ENCODE results near the gene STUM.

The STUM gene

DNA sequence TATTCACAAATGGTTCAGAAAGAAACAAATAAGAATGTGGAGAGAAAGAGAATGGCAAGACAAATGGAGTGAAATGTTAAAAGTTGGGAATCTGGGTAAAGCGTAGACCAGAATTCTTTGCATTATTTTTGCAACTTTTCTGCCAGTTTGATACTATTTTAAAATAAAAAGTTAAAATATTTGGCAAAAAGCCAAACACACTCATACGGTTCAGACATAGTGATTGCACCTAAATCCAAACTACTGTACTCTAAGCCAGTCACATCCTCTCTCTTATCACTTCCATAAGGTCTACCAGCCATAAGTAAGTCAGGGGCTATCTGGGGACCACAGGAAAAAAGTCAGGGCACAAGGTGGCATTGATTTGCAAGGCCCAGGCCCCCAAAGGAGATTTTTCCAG is 14.4 kb downstream of the STUM start:
- DNase-seq (ENCODE audit: low spot score), result no peak

DNA sequence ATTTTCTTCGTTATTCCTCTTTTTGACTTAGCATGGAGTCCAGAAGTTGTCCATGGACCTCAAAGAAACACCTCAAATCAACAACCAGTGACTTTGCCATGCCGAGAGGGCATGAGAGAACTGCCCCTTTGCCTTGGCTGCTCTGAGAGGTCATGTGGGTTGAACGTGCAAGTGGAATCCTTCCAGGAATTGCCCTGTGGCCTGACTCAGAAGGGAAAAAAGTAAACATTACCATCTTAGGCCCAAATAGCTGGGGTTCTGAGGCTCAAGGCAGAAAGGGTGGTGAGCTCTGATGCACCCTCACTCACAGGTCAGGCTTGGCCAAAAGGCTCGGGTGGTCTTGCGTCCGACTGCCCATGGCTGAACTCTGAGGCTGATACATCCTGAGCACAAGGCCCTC is 15.1 kb downstream of the STUM start:
- DNase-seq (ENCODE audit: low spot score), result no peak

DNA sequence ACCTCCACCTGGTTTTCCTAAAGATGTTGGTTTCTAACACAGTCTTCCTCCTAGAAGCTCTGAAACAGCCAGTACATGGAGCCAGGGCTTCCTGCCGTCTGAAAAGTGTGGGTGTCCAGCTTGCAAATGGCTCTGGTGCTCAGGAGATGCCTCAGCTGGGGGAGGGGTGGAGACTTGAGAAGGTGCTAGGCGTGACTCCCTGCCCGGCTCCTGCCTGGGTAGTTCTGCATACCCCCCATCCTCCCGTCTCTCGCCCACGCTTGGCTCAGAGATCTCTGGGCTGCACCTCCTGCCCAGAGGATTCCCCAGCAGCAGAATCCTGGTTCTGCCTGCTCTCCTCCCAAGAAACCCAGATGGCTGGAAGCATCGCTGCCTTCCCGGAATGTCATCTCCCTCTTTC is 16.9 kb downstream of the STUM start:
- no peak for DNase-seq (ENCODE audit: low spot score)

DNA sequence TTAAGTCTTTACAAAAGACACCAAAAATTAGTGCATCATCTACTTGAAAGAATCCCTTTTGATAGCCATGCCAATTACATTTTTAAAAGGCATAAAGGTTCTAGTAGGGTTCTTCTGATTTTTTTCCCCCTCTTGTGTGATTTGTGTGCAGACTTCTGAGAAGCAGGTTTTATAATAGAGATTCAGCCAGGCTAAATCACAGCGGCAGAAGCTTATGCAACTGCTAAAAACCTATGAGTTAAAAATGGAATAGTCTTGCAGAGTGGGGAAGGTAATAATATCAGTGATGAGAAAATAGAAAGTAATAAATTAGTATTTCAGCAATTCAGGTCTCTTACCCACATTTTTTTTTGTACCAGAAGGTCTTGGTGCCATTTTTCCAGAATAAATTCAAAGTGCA is 17.7 kb downstream of the STUM start:
- DNase-seq (ENCODE audit: low spot score), result no peak

DNA sequence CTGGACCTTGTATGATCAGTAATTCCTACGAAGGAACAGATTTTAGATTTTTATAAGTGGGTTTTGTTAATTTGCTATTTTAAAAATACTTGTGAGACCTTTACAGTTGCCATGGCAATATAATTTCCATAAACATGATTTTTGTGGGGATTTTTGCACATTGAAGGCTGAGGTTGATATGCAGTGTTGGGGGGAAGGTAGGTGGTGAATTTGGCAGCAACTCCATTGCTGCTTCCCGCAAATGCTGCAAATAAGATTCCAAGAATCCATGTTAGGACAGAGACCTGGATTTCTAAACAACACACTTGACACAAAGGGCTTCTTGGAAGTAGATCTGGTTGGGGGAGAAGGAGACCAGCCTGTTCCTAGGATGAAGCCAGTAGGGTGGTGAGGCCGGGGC is 18.2 kb downstream of the STUM start:
- no peak for DNase-seq (ENCODE audit: low spot score)

DNA sequence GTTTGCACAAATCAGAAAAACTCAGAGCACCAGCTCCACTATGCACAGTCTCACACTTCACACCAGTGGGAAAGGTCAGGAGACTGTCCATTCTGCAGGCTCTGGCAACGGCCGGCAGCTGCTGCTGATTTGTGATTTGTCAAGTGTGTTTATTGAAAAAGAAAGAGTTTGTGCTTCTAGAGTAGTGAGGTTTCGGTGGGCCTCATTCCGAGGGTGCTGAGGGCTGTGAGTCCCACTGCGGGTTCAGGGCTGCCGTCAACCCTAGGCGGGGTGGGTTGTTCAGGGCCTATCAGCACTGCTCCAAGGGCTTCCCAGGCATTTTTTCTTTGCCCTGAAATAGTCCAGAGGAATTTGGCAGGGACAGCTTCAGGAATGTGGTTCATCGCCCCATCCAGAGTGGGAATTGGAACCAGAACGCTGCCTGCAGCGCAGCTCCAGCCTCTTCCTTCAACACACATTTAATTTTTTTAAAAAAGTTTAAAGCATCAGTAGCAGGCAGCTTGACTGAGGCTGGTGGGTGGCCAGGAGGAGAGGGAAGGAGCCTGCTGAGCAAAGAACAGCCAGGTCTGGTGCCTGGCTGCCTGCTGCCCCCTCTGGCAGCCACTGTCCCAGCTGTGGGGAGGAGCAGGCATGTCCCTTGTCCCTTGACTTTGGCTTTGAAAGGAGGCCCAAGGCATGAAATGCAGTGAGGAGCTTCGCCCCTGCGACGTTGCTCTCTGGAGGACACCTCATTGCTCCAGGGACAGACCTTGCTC is 19.7 kb downstream of the STUM start:
- DNase-seq (ENCODE audit: low spot score), result no peak

DNA sequence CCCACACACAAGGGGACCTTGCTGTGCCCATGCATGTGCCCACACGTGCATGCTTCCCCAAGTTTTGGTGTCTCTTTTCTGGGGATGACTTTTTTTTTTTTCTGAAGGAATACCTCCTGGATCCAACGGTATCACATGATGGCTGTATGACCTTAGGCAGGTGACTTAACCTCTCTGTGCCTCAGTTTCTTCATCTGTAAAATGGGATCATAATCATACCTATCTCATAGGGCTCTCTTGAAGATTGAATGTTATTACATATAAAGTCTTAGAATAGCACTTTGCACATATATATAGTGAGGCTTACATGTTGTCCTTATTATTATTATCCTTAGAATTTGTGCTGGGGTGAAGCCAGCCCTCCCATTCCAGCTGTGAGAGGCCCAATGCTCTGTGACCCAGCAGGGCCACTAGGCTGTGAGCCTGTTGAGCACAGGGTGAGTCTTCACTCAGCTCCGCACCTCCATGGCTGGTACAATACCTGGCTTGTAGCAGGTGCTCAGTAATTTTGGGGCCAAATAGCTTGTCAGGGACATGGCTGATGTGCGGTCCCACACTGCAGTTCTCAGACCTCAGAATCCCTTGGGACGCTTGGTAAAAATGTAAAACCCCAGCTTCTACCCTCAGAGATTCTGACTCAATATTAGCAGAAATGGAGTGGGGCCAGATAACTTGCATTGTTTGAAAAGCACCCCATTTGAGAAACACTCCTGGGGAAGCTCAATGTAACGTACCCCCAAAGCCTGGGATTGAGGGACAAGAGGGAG is 20.6 kb downstream of the STUM start:
- DNase-seq (ENCODE audit: low spot score), result no peak

DNA sequence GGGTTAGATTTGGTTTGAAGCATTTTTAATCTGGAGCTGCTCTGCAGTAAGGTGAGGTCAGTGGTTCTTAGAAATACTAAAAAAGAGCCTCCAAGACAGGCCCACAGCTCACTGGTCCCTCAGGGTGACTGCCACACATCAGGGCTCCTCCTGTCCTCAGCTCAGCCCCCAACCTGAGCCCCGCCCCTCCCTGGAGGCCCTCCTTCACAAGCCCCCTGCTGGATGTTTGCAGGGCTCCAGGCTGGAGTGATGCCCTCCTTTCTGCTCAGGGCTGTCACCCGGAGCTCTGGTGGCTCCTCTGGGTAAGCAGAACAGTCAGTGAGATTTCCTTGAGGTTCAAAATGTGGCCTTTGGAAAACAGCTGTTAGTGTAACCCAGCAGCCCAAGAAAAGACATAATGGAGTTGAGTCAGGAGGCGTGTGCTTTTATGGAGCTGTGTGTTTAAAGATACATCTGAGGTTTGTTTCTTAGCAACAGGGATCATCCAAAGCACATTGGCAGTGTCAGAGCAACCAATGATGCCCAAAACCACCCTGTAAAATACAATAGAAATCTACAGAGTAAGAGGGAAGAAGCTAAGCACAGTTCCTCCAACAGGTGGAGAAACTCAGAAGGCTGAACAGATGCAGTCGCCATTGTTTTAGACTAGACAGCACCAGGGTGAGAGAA is 21.4 kb downstream of the STUM start:
- no peak for DNase-seq (ENCODE audit: low spot score)

DNA sequence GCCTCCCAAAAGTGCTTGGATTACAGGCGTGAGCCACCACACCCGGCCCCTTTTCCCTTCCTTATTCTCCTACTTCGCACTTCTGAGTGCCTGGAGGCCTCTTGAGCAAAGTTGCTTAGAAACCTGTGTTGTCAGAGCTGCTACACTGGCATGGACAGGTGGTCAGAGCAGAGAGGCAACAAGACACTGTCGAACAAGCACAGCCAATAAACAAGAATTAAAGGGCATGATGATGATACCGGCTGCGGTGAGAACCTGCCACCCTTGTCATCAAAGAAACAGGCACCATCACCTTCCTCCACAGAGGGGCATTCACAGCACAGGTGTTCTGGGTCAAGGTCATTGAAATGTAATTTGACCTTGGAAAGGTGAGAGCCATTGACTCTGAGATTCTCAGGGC is 23.3 kb downstream of the STUM start:
- no peak for DNase-seq (ENCODE audit: low spot score)

DNA sequence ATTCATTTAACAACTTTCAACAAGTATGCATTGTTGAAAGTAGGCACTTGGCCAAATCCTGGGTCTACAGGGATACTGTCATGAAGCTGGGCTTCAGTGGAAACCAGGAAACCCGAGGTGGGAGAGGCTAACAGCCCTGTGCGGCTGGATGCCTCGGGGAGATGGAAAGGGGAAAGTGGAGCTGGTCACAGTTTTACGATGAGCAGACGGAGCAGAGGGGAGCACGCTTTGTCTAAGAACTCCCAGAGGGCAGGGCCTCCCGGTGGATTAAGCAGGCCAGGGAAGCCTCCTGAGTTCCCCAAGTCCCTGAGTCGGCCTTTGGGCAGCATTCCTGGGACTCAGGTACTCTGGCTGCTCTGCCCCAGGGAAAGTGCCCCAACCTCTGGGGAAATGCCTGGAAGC is 23.8 kb downstream of the STUM start:
- DNase-seq (ENCODE audit: low spot score), result no peak

DNA sequence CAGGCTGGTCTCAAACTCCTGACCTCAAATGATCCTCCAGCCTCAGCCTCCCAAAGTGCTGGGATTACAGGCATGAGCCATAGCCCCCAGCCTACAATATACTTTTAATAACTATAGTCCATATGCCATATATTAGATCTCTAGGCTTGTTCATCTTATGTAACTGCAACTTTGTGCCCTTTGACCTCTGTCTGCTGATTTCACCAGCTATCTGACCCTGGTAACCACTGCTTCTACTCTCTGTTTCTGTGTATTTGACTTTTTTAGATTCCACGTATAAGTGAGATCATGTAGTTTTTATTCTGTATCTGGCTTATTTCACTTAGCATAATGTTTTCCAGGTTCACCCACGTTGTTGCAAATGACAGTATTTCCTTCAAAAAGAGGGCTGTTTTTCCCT is 25.5 kb downstream of the STUM start:
- DNase-seq (ENCODE audit: low spot score), result no peak

DNA sequence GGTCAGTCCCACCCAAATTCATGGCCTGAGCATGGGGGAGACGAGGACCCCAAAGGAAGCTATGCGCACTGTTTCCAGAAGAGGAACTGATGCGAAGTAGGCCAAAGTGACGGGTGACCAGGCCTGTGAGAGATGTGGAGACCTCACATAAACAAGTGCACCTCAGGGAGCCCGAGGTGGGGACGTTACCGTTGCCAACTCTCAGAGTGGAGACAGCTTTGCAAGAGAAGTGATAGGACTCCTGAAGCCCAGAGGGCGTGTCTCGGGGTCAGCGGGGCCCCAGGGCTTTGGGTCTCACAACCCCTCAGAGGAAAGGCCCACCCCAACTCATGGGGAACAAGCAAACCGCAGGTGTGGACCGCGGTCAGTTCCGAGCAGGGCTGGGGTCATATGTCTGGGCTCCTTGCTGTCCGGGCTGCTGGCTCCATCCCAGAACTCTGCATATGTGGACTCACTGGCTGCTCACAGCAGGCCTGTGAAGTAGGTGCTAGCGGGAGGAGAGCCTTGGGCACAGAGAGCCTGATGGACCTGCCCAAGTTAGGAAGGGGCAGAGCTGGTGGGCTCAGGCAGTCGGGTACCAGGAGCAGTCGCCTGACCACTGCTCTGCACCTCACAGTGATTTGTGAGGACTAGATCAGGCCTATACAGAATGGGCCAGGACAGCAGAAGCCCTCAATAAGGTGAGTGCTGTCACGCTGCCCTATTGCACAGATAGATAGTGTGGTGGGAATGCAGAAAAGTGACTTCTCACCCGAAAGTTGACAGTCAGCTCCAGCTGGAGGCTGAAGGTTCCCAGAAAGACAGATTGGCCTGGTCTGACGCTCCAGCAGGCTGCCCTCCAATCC is 26.2 kb downstream of the STUM start:
- no peak for DNase-seq (ENCODE audit: low spot score)

DNA sequence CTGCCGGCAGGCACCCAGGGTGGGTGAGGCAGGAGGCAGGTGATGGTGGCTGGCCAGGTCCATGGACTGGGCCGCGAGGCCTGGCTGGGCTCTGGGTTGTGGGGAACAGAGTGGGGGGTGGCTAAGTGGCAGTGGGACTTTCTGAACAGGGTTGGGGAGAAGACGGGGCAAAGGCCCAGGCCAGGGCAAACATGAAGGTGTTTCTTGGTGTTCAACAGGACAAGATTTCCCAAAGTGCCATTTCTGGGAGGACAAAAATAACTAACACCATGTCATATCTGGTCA is 26.8 kb downstream of the STUM start:
- DNase-seq (ENCODE audit: low spot score), result no peak

DNA sequence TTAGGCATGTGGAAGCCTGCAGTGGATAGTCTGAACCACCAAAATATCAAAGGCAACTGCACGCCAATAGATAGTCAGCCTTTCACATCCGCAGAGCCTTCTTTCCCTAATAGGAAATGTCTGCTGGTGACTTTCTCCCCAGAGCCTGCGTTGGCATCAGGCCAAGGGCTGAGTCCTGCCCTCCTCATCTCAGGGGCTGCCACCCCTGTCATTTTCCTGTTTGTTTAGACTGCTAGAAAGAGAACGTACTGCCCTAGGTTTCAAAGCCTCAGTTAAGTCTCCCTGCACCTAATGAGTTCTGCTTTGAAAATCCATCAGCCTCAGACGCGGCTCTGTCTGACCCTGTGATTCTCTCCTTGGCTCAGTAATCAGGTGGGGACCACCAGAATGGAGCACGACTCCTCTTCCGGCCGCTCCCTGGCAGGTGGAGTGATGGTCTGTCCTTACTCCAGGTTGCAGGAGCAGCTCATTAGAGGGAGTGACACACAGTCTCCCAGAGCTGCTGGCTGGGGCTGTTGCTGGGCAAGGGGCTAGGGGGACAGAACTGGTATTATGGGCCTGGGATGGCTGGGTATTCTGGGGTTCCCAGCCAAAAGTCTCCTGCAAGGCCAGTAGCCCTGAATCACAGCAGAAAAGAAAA is 27.3 kb downstream of the STUM start:
- DNase-seq (ENCODE audit: low spot score), result no peak

DNA sequence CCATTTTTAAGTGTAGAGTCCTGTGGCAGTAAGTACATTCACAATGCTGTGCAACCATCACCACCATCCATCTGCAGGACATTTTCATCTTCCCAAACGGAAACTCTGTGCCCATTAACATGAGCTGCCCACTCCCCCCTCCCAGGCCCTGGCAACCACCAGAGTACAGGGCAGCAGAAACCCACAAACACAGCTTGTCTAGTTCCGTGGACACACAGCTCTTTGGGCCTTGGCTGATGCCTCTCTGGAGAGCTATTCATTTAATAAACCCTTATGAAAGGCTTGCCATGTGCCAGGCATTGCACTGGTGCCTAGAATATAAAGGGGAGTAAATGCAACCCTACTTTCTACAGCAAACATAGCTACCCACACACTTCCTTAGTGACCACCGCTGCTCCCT is 28.0 kb downstream of the STUM start:
- no peak for DNase-seq (ENCODE audit: low spot score)

DNA sequence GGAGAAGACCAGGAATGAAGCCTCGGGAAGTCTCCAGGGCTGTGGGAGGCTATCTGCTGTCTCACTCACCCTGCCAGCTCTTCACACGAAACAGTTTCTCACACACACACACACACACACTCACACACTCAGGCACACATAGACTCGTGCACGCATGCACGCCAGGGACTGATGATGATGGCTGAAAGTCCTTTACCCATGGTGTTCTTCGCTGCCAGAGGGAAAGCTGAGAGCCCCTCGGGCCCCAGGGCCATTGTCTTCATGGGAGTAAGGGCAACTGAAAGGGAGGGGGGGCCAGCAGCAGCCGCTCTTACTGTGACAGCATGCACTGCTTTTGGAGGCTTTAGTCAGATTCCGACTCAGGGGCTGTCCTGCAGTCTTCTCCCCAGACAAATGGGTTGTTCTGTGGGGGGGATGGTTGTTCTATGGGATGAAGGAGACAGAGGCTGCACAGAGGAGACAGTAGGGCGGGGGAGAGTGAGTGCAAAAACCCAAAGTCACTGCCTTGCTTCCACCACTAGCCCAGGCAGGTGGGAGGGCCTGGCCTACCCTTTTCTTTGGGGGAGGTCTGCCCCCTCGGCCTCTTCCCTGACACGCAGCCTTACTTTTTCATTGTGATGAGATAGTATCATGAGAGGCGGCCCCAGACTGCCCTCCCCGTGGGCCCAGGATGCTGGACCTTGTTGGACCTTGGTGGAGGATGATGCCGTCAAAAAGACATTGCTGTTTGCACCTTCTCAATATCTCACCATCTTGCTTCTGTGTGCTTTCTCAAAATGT is 29.0 kb downstream of the STUM start:
- DNase-seq (ENCODE audit: low spot score), result no peak

DNA sequence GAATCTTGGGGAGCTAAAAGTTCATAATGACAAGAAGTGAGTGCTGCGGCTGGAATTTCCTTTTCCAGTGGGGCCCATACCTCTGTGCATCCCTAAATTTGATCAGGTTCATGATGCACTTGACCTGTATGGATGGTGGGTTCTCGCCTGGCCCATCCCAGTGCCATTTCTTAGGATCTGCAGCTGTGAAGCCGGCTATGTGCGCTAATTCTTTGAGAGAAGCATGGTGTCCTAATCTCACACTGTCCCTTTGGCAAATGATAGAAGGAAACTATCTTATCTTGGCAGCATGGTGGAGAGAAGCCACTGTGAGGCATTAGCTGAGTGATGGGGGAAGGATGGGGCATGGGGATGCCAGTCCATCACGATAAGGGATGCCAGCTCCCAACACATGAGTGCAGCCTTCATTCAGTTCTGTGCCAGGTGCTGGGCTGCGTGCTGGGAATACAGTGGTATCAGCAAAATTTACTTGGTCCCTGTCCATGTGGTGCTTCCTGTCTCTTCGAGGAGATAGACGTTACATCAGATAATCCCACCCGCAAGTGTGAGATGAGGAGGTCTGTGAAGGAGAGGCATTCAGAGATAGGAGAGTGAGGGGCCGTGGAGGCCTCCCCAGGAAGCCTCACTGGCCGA is 30.5 kb downstream of the STUM start:
- no peak for DNase-seq (ENCODE audit: low spot score)

DNA sequence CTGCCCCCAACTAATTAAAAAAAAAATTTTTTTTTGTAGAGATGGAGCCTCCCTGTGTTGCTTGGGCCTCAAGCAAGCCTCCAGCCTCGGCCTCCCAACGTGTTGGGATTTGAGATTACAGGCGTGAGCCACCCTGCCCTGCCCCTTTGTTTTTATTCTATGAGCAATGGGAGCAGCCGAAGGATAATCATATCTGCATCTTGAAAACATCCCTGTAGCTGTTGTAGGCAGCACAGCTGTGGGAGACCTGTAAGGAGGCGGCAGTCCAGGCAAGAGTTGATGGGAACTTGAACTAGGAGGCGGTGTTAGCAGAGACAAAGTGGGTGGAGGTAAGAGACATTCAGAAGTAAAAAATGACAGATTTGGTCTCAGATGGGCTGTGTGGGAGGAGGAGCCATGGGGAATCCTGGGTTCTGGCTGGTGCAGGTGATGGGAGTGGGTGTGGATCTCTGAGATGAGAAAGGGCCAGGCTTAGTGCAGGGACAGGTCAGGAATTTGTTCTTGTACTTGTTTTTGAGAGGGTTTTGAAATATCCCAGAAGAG is 31.3 kb downstream of the STUM start:
- DNase-seq (ENCODE audit: low spot score), result no peak

DNA sequence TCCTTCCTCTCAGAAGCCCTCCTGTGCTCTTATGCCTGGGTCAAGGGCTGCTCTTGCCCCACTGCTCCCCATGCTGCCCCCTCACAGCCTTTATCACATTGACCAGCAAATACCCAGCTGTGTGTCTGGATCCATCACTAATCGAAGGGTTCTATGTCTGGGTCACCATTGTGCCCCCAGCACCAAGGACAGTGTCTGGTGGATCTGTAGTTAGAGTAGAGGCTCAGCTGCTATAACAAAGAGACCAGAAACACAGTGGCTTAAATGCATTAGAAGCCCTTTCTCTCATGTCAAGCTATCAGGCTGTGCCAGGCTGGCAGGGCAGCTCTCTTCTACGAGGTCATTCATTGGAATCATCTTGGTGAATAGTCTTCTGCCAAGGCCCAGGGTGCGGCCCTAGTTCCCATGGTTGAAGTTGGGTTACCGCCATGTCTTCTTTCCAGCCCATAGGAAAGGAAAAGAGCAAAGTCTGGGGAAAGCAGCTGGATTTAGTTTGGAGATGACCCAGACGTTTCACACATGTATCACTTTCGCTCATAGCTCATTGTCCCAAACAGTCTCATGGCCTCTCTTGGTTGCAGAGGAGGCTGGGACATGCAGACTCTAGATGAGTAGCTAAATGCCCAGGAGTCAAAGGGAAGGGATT is 32.2 kb downstream of the STUM start:
- DNase-seq (ENCODE audit: low spot score), result no peak
